Activated T-cell treated with anti-CD3 and anti-CD28 coated beads for 1 hour (primary cell): Measurements from ENCODE around the gene SKP1.

Experiments
- DNase-seq: peaks from one replicate; pipeline ENCODE4 v3.0.0-alpha.2; 2020; ENCODE audit warnings: low read depth

SKP1 gene

DNA sequence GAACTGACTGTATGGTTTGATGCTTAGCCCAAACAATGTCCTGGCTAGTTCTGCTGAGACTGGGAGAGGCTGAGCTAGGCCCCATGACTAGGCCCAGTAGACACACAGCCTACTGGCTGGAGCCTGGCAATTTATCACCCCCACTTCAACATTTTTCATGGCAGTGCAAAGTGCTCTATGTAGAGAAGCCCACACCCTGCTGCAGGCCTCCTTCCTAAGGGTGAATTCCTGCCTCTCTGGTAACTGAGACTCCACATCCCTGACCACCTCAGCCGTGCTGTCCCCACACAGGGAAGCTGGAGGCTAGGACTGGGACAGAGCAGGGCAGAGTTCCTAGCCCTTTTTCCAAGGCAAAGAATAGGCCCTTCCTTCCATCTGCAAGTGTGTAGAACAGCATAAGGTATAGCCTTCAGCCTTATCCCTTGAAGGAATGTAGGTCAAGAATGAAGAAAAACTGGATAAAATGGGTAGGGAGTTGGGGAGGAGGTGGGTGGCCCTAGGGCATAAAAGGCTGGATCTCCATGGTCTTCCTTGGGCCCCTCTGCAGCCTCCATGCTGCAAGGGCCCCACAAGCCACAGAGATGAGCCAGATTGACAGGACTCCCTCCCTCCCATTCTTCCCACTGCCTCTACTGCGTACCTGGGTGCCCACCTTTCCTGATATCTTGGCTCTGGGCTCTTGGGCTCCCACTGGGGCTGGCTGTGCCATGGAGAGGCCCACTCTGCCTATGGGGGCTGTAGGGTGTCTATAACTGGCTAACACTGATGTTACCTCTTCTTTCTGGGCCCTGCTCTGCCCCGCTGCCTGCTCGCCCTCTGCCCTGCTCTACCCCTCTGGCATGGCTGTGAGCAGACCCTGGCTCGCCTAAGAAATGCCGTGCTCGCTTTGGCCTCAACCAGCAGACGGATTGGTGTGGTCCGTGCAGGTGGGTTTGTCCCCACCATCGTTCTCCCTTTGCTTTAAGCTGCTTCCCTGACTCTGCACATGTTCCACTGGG is 32.5 kb downstream of the SKP1 start:
- DNase-seq = no peak

GRCh38 chr5:134143431-134143830 is 33.3 kb downstream of the SKP1 start:
- no peak for DNase-seq

- no peak for DNase-seq
Measured at GRCh38 chr5:134142806-134143205, 33.9 kb downstream of the SKP1 start.

- DNase-seq = no peak
Measured at GRCh38 chr5:134142052-134142451, 34.7 kb downstream of the SKP1 start.

- DNase-seq = no peak
Measured at GRCh38 chr5:134141331-134142050, 35.3 kb downstream of the SKP1 start.

DNA sequence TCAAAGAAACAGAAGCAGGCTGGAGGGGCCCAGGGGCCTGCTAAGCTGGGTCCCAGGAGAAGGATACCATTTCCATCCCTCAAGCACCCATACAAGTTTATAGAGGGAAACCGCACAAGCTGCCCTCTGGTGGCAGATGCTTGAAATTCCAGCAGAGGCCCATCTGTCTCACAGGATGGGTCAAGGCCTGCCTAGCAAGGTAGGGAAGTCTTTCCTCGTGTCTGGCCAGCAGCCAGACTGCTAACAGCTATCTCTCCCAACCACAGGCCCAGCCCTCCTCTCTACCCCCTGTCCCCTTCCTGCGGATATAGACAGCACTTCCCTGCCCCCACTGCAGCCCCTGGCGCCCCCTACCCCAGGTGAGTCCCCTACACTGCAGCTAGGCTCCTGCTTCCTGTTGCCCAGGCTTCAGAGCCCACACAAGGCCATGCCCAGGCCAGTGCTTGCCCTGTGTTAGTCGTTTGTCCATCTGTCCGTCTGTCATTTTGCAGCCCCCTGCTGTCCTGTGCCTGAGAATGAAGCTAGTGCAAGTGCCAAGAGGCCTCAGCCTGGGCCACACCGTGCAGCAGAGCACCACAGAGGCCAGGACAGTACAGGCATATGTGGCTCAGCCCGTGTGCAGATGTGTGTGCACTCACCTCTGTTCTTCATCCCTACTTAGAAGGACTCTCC is 36.1 kb downstream of the SKP1 start:
- no peak for DNase-seq

- no peak for DNase-seq
Measured at GRCh38 chr5:134139891-134140469, 36.8 kb downstream of the SKP1 start.

DNA sequence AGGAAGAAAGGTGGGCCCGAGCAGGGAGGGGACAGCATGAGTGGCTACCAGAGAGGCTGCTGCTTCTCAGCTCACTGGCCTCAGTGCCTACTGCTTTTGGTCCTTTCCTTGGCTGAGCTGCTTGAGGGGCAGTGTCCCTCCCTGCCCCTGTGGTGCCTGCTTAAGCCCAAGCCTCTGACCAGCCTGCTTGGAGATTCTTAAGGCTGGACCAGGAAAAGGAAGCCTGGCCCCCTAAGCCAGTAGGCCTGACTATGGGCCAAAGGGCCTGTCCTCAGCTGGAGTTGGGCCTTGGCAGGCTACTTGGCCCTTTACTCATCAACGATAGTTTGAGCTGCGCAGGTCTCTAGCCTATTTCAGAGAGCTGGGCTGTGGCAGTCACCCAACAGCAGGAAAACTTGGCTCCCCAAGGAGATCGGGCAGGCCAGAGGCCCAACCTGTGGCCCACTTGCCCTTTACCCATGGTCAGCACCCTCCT is 37.3 kb downstream of the SKP1 start:
- no peak for DNase-seq

DNA sequence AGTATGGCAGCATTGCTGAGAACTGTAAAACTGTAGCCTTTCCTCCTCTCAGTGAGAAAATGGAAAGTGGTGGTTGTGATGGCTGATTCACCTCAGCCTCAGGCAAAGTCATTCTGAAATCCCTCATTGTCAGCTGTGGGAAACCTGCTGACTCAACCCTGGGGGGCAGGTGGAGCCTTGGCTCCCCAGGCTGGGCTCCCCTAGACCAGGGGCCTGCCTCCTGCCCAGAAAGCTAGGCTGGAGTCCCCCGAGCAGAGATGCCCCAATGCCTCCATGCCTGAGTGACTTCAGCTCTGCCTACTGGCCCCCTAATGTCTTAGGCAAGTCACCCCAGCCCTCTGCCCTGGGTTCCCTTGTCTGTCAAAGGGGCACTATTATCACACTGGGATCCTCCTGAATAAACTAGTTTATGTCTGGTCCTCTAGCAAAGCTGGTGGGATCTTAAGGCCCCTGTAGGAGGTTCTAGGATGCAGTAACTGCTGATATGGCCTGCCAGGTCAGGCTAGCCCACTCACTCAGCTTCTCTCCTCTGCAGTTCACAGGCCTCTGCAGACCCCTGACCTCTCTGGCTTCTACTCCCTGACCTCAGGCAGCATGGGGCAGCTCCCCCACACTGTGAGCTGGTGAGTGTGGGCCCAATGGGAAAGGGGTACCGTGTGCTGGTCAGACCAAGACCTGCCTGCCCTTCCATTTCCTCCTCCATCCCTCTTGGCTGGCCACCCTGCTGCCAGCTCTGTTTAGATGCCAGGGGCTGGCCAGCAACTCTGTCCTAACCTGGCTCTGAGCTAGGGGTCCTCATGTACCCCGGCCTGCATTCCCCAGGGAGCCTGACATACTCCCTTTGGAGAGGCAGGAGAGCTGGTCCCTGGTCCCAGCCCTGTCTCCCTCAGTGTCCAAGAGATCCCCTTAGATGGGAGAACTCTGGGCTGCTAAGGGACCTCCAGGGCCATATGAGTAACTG is 38.1 kb downstream of the SKP1 start:
- no peak for DNase-seq

DNA sequence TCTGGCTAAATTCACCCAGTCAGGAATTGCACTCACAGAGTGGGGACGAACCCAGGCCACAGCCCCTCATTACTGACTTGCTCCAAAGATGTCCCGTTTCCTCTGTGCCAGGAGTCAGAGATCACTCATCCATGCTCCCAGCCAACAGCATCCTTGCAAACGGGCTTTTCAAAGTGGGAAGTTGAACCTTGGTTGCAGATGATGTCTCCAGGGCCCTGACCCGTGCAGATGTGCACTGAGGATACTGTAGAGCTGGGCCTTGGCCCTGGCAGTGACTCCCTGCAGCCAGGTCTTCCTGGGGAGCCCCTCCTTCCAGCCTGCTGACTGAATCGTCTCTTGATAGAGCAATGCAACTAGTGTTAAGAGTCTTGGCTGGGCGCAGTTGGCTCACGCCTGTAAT is 40.0 kb downstream of the SKP1 start:
- DNase-seq = no peak

- DNase-seq = no peak
Measured at GRCh38 chr5:134136221-134136631, 40.5 kb downstream of the SKP1 start.

- DNase-seq = no peak
Measured at GRCh38 chr5:134135091-134135655, 41.6 kb downstream of the SKP1 start.

GRCh38 chr5:134133995-134134541 is 42.7 kb downstream of the SKP1 start:
- DNase-seq = no peak

DNA sequence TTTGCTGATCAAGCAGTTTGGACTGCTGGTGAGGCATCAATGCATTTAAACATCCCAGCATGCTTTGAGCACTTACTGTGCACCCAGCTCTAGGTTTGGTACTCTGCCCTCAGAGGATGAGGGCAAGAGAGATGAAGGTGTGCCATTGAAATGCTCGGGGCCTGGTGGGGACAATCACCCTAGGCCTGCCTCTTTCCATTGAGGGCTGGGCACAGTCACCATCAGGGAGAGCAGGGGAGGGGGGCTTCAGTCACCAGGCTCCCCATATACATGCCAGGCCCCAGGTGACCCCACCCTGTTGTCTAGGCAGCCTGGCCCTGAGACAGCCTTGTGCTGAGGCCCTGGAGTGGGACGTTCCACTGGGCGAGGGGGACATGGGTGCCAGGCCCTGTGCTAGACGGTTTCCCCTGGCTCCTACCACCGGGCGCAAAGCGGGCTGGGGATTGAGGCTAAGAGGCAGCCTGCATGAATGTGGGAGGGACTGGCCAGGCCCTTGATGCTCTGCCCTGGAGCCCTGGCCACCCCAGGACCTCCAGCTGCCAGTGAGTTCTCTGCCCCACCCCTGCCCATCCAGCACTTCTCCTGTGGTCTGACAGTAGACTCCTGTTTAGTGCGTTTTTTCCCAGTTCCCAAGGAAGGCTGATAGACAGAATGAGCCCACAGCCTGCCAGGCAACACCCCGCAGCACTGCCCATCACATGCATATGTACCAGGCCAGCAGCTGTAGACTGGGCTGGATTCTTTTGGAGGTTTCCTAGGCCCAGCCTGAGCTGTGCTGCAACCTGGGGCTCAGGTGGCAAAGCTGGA is 43.4 kb downstream of the SKP1 start:
- DNase-seq = no peak

GRCh38 chr5:134132372-134133187 is 44.2 kb downstream of the SKP1 start:
- DNase-seq = peak; percentile 61

- no peak for DNase-seq
Measured at GRCh38 chr5:134131578-134132350, 45.0 kb downstream of the SKP1 start.

DNA sequence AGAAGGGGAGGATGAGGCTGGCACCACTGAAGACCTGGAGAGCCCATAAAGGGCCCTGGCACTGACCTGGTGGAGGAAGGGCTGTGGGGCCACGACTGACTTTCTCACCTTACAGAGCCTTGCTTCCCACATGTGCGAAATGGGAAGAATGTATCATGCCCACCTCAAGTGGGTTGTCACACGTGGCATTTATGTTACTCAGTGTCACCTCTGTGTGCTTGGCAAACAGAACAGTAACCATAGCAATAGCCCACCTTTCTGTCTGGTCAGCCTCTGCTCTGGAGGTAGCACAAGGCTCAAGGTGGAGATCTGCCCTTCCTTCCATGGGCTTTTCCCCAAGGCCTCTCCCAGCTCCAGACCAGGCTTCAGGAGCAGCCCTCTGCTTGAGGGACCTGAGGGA is 45.6 kb downstream of the SKP1 start:
- DNase-seq = no peak
